GM18909 (cell line): Measurements from ENCODE around the gene SEC24B.

Experiments
- ATAC-seq: cut with Tn5 transposase; IDR thresholded peaks from one replicate; pipeline ENCODE4 v1.9.1; 2021; ENCODE audit warnings: mild to moderate bottlenecking; ENCODE audit not compliant: unreplicated experiment, poor library complexity

SEC24B gene

DNA sequence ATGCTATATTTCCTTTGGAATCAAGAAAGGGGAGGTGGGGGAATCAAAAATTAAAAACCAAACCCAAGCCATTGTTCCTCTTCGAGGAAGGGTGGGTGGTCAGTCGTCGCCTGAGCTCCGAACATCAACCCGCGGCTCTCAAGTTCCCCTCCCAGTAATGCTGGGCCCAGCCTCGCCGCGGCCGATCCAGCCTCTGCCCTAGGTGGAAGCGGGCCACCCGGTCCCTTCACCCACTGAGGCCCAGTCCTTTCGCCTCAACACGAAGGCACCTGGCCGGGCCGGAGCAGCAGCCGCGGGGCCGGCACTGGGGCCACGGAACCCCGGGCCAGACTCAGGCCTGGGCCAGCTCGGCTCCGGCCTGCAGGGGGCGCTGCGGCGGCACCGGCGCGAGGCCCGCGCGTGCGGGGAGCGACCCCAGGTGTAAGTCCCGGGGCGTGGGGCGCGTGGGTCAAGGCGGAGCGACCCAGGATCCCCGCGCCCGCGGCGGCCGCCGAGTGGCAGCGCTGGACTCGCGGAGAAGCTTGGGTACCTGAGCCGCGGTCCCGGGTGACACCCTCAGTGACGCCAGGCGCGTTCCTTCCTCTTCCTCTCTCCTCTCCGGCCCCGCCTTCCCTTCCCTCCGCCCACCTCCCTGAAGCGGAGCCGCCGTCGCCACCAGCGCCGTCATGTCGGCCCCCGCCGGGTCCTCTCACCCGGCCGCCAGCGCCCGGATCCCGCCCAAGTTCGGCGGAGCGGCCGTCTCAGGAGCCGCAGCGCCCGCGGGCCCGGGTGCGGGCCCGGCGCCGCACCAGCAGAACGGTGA, at the start of gene SEC24B:
Gene SEC24B (plus strand): TSS at position 611 of the 802 bp plus-strand sequence. CDS start 55 bp downstream, at position 666.
- peak; percentile 92 for ATAC-seq

DNA sequence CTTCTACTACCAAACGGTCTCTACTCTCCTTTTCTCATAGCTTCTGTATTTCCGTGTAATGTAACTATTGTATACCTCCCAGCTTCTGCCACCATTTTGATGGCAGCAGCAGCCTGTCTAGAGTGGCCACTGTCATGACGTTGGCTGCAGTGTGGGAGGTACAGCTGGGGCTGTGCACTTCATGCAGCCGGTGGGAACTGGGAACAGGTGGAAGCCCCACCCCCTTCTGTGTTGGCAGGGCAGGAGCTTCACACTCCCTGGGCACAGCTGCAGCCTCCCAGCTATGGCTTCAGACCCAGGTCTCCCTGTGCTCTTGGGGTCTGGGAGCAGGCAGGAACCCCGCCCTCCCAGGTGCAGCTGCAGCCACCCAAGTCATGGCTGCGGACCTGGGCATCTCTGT, 49.8 kb upstream of the SEC24B start:
- ATAC-seq: no peak

DNA sequence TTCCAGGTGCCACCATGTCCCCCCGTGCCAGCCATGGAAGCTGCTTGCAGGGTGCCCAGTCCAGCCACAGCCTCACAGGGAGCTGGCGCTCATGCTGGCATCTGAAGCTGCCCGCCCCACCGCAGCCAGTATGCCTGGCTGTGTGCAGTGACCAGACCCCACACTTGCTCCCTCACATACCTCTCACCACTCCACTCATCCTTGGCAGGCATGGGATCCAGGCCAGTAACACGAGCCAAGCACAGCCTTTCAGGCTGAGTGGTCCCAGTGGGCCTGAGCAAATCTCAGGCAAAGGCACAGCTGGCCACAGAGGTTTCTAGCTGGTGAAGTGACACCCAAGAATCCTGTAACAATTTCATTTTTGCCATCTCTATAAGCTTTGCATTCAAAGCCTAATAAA, 48.4 kb upstream of the SEC24B start:
- ATAC-seq: no peak

DNA sequence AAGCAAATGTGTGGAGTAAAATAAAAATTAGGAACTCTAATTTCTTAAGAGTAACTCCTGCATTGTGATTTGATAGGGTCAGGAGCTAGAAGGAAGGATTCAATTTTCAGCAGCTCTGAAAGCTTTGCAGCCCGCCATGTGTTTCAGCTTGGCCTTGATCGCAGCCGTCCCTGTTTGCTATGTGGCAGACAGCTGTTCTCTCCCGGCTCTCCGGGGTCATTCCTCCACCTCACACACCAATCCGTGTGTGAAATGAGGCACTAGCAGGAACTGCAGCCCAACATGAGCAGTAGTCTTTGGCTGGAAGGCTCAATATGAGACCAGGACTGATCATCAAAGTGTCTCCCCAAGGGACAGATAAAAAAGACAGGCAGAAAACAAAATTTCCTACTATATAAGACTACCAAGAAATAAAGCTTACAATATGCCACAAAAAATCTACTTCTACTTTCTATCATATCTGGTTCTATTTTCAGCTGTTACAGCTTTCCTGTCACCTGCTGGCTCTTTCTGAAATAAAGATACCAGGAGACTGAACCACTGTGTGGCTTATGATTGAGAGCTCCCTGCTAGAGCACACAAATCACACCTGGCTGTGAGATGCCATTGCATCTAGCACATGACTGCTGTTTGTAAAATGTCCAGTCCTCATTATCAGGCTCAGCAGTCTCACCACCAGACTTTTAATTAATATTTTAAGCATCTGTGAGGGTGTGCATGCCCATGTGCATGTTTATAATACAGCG, 44.1 kb upstream of the SEC24B start:
- ATAC-seq: peak; percentile 71

DNA sequence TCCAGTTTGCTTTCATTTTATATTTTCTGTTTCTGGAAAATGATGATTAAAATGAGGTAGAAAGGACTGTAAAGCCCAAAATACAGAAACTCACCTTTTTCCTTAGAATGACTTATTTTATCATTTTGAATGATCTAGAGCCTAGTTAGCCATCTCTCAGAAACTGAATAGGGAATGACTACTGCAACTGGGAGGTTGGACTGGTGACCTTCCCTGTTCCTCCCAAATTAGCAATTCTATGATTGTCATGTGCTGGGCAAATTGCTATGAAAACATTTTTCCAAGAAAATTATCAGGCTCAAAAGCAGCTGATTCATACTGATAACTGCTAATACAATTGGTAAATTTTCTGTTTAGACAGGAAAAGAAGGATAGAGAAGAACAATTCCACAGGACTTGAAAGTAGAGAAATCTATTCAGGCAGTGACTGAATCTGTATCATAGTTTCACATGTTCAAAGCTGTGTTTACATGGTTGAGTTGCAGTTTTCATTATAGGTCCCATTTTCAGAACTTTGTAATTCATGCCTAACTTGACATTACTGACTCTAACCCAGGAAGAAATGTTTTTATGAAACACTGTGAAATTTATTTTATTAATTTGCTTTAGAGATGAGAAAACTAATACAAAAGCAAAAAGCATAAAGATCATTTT, 43.4 kb upstream of the SEC24B start:
- no peak for ATAC-seq

DNA sequence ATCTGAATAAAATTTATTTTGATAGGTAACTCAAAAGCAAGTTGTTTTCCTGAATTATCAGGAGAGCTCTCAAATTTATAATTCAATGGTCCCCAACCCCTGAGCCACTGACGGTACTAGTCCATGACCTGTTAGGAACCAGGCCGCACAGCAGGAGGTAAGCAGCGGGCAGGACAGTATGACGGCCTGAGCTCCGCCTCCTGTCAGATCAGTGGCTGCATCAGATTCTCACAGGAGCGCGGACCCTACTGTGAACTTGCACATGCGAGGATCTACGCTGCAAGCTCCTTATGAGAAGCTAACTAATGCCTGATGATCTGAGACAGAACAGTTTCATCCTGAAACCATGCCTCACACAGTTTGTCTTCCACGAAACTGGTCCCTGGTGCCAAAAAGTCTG, 37.9 kb upstream of the SEC24B start:
- no peak for ATAC-seq

DNA sequence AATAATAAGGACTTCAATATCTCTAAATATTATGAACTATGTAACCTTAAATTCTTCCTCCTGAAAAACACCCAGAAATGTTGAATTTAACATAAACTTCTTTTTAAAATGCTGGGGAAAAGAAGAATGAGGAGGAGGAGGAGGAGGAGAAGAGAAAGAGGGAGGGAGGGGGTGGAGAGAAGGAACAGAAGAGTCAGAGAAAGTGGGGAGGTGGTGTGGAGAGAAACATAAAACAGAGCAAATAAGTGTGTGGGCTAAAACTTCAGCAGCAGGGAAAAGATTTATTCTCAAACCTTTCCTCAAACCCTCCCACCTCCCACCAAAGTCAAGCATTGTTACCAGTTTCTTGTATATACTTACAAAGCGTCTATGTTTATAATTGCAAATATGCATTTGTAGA, 34.7 kb upstream of the SEC24B start:
- no peak for ATAC-seq

DNA sequence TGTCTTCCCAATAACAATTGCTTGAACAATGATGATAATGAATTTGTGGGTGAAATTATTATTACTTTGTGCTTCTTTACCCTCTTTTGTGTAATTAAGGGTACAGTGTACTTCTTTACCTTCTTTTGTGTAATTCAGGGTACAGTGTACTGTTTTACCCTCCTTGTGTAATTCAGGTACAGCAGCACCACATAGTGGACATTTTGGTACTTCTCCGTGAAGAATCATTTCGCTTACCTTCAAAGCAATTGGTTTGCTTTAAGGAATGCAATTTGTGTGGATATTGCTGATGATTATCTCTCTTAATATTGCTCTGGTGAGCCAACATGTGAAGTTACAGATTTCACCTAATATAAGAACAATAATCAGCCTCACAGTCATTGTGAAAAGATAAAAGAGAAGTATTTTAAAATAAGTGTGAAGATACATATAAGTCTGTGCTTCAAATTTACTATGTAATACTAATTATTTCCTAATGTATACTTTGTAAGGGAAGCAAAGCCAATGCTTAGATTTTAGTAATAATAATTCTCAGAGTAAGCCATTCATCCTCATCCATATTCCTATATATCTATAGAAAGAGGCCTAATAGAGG, 27.2 kb upstream of the SEC24B start:
- ATAC-seq: peak; percentile 91

DNA sequence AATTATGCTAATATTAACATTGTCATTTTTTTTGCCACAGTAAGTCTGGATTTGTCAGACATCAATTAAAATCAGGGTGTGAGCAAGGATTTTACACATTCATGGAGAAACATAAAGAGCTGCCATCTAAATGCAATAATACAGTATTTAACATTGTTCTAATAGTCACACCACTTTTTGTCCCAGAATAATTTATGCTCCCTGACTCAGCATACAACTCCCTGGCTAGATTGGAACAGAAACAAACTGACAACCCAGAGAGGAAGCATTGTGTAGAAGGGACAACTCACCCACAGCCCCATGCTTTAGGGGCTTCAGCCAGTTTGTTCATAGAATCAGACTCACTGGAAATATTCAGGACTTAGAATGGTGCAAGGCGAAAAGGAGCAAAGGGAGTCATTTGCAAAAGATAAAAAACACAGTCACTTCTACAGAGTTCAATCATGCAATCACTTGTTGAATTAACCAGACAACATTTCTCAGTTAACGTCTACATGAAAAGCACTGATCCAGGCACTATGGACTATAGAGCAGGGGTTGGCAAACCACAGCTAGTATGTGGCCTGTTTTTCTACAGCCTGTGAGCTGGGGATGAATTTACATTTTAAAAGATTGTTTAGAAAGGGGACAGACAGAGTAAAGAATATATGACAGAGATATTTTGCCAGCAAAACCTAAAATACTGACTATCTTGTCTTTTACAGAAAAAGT, 26.4 kb upstream of the SEC24B start:
- ATAC-seq: no peak

DNA sequence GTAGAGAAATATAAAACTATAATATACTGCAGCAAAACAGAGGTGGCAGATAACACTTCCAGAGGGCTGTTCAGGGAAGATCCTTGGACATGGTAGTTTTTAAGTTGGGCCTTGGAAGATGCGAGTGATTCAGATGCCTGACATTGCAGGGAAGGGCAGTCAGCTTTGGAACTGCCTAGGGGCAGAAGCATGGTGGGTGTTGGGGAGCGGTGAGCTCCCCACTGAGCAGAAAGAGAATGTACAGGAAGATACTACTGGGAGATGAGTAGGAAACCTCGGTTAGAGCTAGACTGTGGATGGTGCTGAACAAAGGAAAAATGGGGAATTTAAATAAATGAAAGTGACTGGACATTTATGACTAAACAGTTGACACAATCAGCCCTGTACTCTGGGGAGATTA, 24.9 kb upstream of the SEC24B start:
- no peak for ATAC-seq

DNA sequence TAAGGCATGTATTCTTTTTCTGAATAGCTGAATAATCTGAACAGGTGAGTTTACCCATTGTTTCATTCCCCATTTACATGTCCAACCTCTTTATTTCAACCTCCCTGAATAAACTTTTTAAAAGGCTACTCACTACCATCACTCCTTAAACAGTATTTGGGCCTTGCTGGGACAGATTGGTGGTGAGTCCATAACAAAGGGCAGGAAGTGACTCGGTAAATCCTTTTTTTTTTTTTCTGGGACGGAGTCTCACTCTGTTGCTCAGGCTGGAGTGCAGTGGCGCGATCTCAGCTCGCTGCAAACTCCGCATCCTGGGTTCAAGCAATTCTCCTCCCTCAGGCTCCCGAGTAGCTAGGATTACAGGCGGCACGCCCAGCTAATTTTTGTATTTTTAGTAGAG, 23.4 kb upstream of the SEC24B start:
- ATAC-seq: no peak

DNA sequence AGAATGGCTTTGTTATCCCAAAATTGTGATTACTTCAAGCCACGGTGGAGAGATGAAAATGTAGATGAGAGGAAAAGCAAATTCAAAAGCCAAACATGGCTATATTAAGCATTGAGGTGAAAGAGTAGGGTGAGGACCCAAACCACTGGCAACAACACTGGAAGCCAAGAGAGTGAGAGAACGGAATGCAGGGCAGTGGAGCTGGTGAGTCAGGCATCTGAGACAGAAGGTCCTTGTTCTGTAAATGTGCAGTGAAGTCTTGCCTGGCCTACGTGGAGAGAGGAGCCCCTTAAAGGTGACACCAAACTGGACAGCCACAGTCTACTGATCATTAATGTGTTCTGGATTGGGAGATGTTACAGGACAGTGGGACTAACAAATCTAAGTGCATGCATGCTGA, 22.8 kb upstream of the SEC24B start:
- no peak for ATAC-seq

DNA sequence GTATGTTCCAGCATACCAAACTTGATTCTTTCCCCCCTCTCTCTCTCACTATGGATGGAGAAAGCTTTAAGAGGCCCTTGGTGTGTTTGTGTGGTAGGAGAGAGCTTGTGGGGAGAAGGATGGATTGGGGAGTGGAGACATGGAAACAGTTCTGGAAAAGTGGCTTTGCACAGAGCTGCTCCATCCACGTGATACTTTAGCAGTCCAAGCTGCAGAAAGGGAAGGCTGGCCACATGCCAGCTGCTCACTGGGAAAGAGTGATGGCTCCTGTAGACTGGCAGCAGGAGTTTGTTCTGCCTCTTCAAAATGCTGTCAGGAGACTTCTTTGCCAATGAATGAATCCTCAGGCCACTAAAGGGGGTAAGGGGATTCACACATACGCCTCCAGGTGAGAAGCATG, 21.7 kb upstream of the SEC24B start:
- ATAC-seq: no peak

DNA sequence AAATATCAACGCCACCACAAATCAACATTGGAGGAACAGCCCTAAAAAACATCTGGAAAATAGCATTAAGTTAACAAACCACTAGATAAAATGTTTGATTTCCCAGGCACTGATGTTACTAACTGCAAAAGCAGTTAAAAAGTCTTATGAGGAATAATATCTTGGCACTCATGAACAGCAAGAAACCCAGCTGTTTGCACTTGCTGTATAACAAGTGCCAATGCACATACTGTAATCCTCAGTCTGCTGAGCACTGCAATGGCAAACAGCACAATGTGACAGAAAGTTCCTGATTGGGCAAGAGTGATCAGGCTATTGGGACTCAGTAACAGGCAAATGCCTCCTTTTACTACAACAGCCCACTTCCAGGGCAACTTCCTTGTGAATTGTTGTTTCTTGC, 20.8 kb upstream of the SEC24B start:
- no peak for ATAC-seq

DNA sequence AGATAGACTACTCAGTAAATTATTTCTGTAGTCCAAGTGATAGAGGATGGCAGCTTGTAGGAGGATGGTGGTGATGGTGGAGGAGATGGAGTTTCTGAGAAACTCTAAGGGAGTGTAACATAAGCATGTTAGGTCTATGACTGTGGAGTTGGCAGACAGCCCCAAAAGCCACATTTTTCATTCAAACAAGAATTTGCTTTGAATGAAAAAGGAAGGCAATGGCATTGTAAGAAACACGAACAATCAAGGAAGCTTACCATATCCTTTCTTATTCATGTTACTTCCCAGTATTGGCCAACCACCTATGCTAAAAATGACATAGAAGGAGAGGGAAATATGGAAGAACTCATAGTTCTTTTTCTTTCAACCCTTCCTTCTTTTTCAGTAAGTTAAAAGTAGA, 18.7 kb upstream of the SEC24B start:
- no peak for ATAC-seq

DNA sequence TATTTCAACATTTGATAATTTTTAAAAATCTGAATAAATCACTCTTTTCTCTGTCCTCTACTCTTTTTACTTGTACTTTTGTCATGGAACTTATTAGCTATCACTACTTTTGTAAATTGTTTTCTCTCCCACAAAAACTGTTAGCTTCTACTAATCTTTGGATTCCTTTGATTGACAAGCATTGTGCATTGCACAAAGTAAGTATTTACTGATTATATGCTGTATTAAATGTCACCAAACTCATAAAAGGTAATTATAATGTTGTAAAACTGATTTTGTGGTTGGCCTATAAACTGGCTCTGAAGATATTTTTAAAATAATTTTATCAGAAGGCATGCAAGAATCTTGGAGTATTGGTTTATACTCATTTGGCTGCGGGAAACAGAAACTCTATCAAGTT, 15.0 kb upstream of the SEC24B start:
- no peak for ATAC-seq

DNA sequence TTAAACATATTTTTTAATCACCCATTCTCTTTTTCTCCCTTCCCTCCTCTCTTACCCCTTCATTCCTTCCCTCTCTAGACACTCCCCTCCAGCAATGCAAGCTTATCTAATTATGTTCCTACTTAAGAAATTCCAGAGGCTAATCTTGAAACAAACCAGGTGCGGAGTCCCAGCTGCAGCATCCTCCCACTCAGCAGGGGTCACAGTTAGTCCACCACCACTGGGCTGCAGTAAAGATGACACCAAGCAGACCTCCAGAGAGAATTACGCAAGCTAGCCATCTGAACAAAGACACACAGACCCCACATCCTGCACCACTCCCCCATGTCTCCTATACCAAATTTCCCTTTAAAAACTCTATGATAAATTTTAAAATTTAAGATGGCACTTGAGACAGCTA, 13.9 kb upstream of the SEC24B start:
- ATAC-seq: no peak

DNA sequence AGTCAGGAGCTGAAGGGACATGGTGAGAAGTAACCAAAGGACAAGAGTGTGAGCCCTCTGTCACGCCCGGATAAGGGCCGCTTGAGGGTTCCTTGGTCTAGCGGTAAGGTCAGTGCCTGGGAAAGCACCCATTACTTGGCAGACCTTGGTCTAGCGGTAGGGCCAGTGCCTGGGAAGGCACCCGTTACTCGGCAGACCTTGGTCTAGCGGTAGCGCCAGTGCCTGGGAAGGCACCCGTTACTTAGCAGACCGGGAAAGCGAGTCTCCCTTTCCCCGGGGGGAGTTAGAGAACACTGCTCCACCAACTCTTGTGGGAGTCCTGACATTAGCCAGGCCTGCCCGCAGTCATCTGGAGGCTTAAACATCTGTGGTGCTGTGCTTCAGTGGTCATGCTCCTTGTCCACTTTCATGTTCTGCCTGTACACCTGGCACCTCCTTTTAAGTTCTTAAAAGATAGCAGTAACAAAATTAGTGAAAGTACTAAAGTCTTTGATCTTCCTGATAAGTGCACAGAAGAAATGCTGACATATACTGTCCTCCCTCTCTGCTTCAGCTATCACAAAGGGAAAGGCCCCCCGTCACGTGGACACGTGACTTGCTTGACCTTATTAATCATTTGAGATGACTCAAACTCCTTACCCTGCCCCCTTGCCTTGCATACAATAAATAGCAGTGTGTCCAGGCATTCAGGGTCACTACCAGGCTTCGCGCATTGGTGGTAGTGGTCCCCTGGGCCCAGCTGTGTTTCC, 9.3 kb upstream of the SEC24B start:
- ATAC-seq: no peak

DNA sequence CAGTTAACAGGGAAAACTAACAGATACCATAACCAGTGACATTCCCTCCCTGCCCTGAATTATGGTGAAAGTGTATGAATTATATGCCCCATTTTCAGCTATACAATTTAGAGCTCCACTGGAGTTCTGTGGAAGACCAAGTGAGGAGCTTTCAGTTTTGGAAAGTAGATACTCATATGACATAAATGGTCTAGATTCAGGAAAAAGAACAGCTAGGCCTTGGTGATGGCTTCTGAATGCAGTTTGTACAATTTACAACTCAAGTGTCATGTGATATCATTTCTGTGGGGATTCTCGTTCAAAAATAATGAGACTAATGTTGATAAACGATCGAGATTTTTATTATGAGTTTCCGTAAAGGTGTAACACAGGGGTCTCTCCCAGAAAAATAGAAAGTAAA, 8.2 kb upstream of the SEC24B start:
- no peak for ATAC-seq

DNA sequence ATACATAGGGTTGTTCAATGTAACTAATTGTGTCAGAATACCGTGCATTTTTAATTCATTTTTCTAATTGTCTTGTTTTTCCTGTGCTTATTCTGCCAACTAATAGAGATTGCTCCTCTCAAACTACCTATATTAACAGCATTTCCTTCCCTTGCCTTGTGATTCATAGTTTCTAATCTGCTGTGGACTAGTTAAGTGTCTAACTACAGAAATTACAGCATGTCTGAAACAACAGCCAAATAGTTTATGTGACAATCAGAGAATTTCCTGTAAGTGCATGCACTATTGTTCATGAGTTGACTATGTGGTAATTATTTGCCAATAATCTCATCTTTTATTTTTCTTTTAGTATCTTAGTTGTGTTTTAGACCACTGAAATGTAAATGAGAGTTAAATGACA, 4.1 kb upstream of the SEC24B start:
- ATAC-seq: no peak
